Neural cell (in vitro differentiated cells): ENCODE data around the gene CNGA3.

ENCODE experiments used
- CTCF ChIP-seq: fragments of 450-650 bp; IDR thresholded peaks from 2 replicates; pipeline ENCODE4 v1.5.1; 2014; ENCODE audit warnings: antibody characterized with exemption, mild to moderate bottlenecking, moderate library complexity; ENCODE audit not compliant: poor library complexity, severe bottlenecking
- POLR2AphosphoS5 ChIP-seq: IDR thresholded peaks from 2 replicates; pipeline ENCODE4 v1.6.1; 2012
- SMC3 ChIP-seq: fragments of 450-650 bp; conservative IDR thresholded peaks from 2 replicates; pipeline ENCODE4 v1.6.1; 2014; ENCODE audit warnings: antibody characterized with exemption, mild to moderate bottlenecking, moderate library complexity; ENCODE audit not compliant: poor library complexity

- TF ChIP-seq CTCF (no peak), POLR2AphosphoS5 (no peak), SMC3 (no peak)
Observed at GRCh38 chr2:98395977-98396376, 49.7 kb downstream of the CNGA3 start.
